H1 (cell line): ENCODE data around the gene MAPKAP1. TPM values are rescaled to one million over a fixed set of nuclear protein-coding genes. Genes with fewer than 3 reads are reported as not detected.

ENCODE experiments used
- BACH1 ChIP-seq: IDR thresholded peaks from 2 replicates; pipeline ENCODE4 v1.6.1; 2012; ENCODE audit warnings: low read length, improper control_type of control experiment
- MAX ChIP-seq: IDR thresholded peaks from 2 replicates; pipeline ENCODE4 v1.6.1; 2012; ENCODE audit warnings: inconsistent platforms
- SAP30 ChIP-seq: fragments of 300-600 bp; sonication (generic); IDR thresholded peaks from 2 replicates; pipeline ENCODE4 v1.7.1; 2012; ENCODE audit warnings: low read length, moderate library complexity, mild to moderate bottlenecking, inconsistent platforms; ENCODE audit not compliant: insufficient read depth, insufficient replicate concordance
- SP4 ChIP-seq: IDR thresholded peaks from 2 replicates; pipeline ENCODE4 v1.6.1; 2012; ENCODE audit warnings: low read length, inconsistent platforms
- TAF7 ChIP-seq: optimal IDR thresholded peaks from 2 replicates; pipeline ENCODE3; 2011; ENCODE audit warnings: low read depth, mild to moderate bottlenecking, inconsistent platforms, low read length, moderate library complexity, borderline replicate concordance
- polyA plus RNA-seq, 7 experiments: library from polyadenylated mRNA; depleted of rRNA in 3 of 7; stranded (reverse) in 5 of 7; unstranded in 2 of 7; fragments of >200 nt in 5 of 7; fragments of 200-250 nt in 2 of 7; gene quantifications; 1 replicate in 5 of 7; 2 replicates in 1 of 7; 4 replicates in 1 of 7; pipeline versions ENCODE4 v1.2.1 to v1.2.3, GENCODE V29; 2011 to 2013; ENCODE audit warnings: missing spikeins in 2 of 7, mixed read lengths in 2 of 7
- total RNA-seq: library from RNA; stranded (reverse); fragmentation: NEBNext Ultra II Directional; extraction: Animal tissue kit (Norgen Biotek cat#: 25700); gene quantifications from 2 replicates; pipeline ENCODE4 v1.2.1, GENCODE V29; 2021
- TF ChIP-seq, protein P1 (sequence below): fragments of 300-600 bp; sonication (generic); IDR thresholded peaks from 2 replicates; pipeline ENCODE4 v1.7.1; 2012; ENCODE audit warnings: low read length, moderate library complexity, mild to moderate bottlenecking, inconsistent platforms; ENCODE audit not compliant: insufficient replicate concordance

MAPKAP1 gene
- total and polyA plus RNA-seq, 2 of the 8 experiments (the other 6 are each of a cell fraction or from before 2014, with no cell fraction given): 79.2 to 140 TPM

DNA sequence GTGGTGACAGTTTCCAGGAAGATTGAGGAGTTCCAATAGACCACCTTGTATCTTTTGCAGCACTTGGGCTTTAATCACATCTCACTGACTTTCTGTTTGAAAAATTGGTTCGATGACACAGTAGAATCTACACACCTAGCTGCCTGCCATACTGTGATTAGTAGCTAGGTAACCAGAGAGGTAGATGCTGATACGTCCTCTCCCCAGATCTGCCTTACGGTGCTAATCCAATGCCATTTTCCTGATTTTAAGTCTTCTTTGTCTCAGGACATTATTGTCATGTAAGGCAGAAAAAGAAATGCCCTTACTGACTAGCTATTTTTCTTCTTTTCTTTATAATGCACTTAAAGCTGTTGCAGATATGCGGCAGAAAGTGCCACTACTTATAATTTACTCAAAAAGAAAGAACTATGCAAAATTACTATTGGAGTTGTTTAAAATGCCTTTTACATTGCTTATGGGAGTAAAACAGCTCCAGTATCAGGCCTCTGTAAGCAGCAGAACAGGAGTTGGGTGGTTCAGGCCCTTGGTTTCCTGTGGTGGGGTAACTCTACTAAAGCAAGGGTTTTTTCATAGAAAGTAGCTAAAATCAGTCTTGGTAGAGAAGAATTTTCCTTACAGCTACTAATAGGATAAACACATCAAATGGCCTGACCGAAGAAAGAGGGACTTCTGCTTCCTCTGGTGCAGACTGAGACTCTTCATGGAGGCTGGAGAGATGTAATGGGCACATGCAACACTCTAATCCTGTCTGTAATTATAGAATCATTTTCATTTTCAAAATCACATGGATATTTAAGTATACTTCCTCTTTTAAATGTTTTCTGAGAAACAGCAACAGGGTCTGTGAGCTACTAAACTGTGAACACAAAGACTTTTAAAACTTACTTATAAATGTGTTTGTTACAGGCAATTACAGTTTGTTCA is 177.2 kb downstream of the MAPKAP1 start (continued):
- TF ChIP-seq BACH1 (no peak), MAX (no peak), SP4 (no peak), SAP30 (no peak), TAF7 (no peak)
- TF ChIP-seq, protein P1, sequence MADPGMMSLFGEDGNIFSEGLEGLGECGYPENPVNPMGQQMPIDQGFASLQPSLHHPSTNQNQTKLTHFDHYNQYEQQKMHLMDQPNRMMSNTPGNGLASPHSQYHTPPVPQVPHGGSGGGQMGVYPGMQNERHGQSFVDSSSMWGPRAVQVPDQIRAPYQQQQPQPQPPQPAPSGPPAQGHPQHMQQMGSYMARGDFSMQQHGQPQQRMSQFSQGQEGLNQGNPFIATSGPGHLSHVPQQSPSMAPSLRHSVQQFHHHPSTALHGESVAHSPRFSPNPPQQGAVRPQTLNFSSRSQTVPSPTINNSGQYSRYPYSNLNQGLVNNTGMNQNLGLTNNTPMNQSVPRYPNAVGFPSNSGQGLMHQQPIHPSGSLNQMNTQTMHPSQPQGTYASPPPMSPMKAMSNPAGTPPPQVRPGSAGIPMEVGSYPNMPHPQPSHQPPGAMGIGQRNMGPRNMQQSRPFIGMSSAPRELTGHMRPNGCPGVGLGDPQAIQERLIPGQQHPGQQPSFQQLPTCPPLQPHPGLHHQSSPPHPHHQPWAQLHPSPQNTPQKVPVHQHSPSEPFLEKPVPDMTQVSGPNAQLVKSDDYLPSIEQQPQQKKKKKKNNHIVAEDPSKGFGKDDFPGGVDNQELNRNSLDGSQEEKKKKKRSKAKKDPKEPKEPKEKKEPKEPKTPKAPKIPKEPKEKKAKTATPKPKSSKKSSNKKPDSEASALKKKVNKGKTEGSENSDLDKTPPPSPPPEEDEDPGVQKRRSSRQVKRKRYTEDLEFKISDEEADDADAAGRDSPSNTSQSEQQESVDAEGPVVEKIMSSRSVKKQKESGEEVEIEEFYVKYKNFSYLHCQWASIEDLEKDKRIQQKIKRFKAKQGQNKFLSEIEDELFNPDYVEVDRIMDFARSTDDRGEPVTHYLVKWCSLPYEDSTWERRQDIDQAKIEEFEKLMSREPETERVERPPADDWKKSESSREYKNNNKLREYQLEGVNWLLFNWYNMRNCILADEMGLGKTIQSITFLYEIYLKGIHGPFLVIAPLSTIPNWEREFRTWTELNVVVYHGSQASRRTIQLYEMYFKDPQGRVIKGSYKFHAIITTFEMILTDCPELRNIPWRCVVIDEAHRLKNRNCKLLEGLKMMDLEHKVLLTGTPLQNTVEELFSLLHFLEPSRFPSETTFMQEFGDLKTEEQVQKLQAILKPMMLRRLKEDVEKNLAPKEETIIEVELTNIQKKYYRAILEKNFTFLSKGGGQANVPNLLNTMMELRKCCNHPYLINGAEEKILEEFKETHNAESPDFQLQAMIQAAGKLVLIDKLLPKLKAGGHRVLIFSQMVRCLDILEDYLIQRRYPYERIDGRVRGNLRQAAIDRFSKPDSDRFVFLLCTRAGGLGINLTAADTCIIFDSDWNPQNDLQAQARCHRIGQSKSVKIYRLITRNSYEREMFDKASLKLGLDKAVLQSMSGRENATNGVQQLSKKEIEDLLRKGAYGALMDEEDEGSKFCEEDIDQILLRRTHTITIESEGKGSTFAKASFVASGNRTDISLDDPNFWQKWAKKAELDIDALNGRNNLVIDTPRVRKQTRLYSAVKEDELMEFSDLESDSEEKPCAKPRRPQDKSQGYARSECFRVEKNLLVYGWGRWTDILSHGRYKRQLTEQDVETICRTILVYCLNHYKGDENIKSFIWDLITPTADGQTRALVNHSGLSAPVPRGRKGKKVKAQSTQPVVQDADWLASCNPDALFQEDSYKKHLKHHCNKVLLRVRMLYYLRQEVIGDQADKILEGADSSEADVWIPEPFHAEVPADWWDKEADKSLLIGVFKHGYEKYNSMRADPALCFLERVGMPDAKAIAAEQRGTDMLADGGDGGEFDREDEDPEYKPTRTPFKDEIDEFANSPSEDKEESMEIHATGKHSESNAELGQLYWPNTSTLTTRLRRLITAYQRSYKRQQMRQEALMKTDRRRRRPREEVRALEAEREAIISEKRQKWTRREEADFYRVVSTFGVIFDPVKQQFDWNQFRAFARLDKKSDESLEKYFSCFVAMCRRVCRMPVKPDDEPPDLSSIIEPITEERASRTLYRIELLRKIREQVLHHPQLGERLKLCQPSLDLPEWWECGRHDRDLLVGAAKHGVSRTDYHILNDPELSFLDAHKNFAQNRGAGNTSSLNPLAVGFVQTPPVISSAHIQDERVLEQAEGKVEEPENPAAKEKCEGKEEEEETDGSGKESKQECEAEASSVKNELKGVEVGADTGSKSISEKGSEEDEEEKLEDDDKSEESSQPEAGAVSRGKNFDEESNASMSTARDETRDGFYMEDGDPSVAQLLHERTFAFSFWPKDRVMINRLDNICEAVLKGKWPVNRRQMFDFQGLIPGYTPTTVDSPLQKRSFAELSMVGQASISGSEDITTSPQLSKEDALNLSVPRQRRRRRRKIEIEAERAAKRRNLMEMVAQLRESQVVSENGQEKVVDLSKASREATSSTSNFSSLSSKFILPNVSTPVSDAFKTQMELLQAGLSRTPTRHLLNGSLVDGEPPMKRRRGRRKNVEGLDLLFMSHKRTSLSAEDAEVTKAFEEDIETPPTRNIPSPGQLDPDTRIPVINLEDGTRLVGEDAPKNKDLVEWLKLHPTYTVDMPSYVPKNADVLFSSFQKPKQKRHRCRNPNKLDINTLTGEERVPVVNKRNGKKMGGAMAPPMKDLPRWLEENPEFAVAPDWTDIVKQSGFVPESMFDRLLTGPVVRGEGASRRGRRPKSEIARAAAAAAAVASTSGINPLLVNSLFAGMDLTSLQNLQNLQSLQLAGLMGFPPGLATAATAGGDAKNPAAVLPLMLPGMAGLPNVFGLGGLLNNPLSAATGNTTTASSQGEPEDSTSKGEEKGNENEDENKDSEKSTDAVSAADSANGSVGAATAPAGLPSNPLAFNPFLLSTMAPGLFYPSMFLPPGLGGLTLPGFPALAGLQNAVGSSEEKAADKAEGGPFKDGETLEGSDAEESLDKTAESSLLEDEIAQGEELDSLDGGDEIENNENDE: no peak
